ENCODE data around the gene MYO18A. TPM values are rescaled to one million over a fixed set of nuclear protein-coding genes. Genes with fewer than 3 reads are reported as not detected.

The MYO18A gene
- total RNA-seq, 2 donors from 2014 or later = 34.6 to 80.5 TPM

- Histone ChIP-seq H3K9me3 (no peaks in the 10 kb centered on the region), H3K4me3 (no peak overlapping the region), H3K27me3 (replicated peaks; ENCODE audit: insufficient read depth) (no peaks in the 10 kb centered on the region), H3K36me3 (no peaks in the 10 kb centered on the region), H3K27ac (no peak overlapping the region), H3K4me1 (replicated peaks) (no peaks in the 10 kb centered on the region)
- no peak for DNase-seq (ENCODE audit: low spot score)
- WGBS = 34% methylated on average over 1 of the region's 1 CpG
- no peak for TF ChIP-seq CTCF (IDR thresholded peaks at IDR 0.05)
- TF ChIP-seq POLR2AphosphoS5 (IDR thresholded peaks at IDR 0.05) = no peak
- no peak for TF ChIP-seq POLR2A (IDR thresholded peaks at IDR 0.05)
- intact Hi-C loops (cut with DNase I) = no loop called here
Observed at GRCh38 chr17:29034510-29034909, 145.7 kb downstream of the MYO18A start.

GRCh38 chr17:29032857-29033197 is 147.4 kb downstream of the MYO18A start:
- no peaks in the 10 kb centered on the region for H3K4me1 ChIP-seq (replicated peaks)
- no peak for DNase-seq (ENCODE audit: low spot score)
- H3K27ac ChIP-seq = no peak overlapping the region
- no peak for TF ChIP-seq POLR2A (IDR thresholded peaks at IDR 0.05)
- 35% methylated on average over 6 of the region's 6 CpGs for WGBS
- H3K36me3 ChIP-seq = no peaks in the 10 kb centered on the region
- no peaks in the 10 kb centered on the region for H3K9me3 ChIP-seq
- H3K4me3 ChIP-seq = no peak overlapping the region
- H3K27me3 ChIP-seq (replicated peaks; ENCODE audit: insufficient read depth) = no peaks in the 10 kb centered on the region
- intact Hi-C loops (cut with DNase I) = no loop called here

GRCh38 chr17:29032013-29032856 is 148.0 kb downstream of the MYO18A start:
- no peaks in the 10 kb centered on the region for H3K36me3 ChIP-seq
- no peak overlapping the region for H3K27ac ChIP-seq
- no peak for DNase-seq (ENCODE audit: low spot score)
- WGBS = 24% methylated on average over 11 of the region's 11 CpGs
- no peaks in the 10 kb centered on the region for H3K4me1 ChIP-seq (replicated peaks)
- no peaks in the 10 kb centered on the region for H3K9me3 ChIP-seq
- intact Hi-C loops (cut with DNase I) = no loop called here
- TF ChIP-seq POLR2A (IDR thresholded peaks at IDR 0.05) (no peak), POLR2AphosphoS5 (IDR thresholded peaks at IDR 0.05) (no peak), CTCF (IDR thresholded peaks at IDR 0.05) (no peak)
- no peak overlapping the region for H3K4me3 ChIP-seq
- no peaks in the 10 kb centered on the region for H3K27me3 ChIP-seq (replicated peaks; ENCODE audit: insufficient read depth)

- TF ChIP-seq POLR2AphosphoS5 (IDR thresholded peaks at IDR 0.05) = no peak
- no peaks in the 10 kb centered on the region for H3K4me1 ChIP-seq (replicated peaks)
- H3K4me3 ChIP-seq = no peak overlapping the region
- no peak for DNase-seq (ENCODE audit: low spot score)
- 59% methylated on average over 5 of the region's 5 CpGs for WGBS
- no peaks in the 10 kb centered on the region for H3K27me3 ChIP-seq (replicated peaks; ENCODE audit: insufficient read depth)
- no peak overlapping the region for H3K27ac ChIP-seq
- H3K36me3 ChIP-seq = no peaks in the 10 kb centered on the region
- no peaks in the 10 kb centered on the region for H3K9me3 ChIP-seq
- intact Hi-C loops (cut with DNase I) = no loop called here
Observed at GRCh38 chr17:29031488-29031887, 148.7 kb downstream of the MYO18A start.

- Histone ChIP-seq H3K4me3 (no peak overlapping the region), H3K9me3 (no peaks in the 10 kb centered on the region), H3K36me3 (no peaks in the 10 kb centered on the region), H3K4me1 (replicated peaks) (peaks cover 2% of the 10 kb centered on the region), H3K27me3 (replicated peaks; ENCODE audit: insufficient read depth) (peaks cover 2% of the 10 kb centered on the region), H3K27ac (no peak overlapping the region)
- DNase-seq (ENCODE audit: low spot score) = no peak
- WGBS = 67% methylated on average over 6 of the region's 6 CpGs
- intact Hi-C loops (cut with DNase I) = no loop called here
- TF ChIP-seq CTCF (IDR thresholded peaks at IDR 0.05) (no peak), POLR2AphosphoS5 (IDR thresholded peaks at IDR 0.05) (no peak), POLR2A (IDR thresholded peaks at IDR 0.05) (no peak)
Observed at GRCh38 chr17:29024316-29024952, 155.8 kb downstream of the MYO18A start.

GRCh38 chr17:29022074-29022473 is 158.1 kb downstream of the MYO18A start:
- Histone ChIP-seq H3K4me3 (no peak overlapping the region), H3K9me3 (no peaks in the 10 kb centered on the region), H3K36me3 (no peaks in the 10 kb centered on the region), H3K4me1 (replicated peaks) (peaks cover 2% of the 10 kb centered on the region), H3K27ac (no peak overlapping the region), H3K27me3 (replicated peaks; ENCODE audit: insufficient read depth) (peaks cover 2% of the 10 kb centered on the region)
- WGBS = 85% methylated on average over 7 of the region's 7 CpGs
- TF ChIP-seq POLR2A (IDR thresholded peaks at IDR 0.05) = no peak
- TF ChIP-seq CTCF (IDR thresholded peaks at IDR 0.05) = no peak
- no peak for TF ChIP-seq POLR2AphosphoS5 (IDR thresholded peaks at IDR 0.05)
- no peak for DNase-seq (ENCODE audit: low spot score)
- intact Hi-C loops (cut with DNase I) = no loop called here

All from prostate gland (tissue), 2 donors.